ENCODE data around the gene NXPE3. TPM values are rescaled to one million over a fixed set of nuclear protein-coding genes. Genes with fewer than 3 reads are reported as not detected.
A peak's percentile ranks its signal among the peaks of the same experiment; 100 is the strongest.
"Not testable (repeated sequence)": the region's sequence is repeated elsewhere in the genome, so short reads cannot be mapped to it uniquely, and the experiment has no call there.

Gene NXPE3
- 10 to 100 TPM; 14.4 to 23.4 (median 18.0) TPM for total RNA-seq

DNA sequence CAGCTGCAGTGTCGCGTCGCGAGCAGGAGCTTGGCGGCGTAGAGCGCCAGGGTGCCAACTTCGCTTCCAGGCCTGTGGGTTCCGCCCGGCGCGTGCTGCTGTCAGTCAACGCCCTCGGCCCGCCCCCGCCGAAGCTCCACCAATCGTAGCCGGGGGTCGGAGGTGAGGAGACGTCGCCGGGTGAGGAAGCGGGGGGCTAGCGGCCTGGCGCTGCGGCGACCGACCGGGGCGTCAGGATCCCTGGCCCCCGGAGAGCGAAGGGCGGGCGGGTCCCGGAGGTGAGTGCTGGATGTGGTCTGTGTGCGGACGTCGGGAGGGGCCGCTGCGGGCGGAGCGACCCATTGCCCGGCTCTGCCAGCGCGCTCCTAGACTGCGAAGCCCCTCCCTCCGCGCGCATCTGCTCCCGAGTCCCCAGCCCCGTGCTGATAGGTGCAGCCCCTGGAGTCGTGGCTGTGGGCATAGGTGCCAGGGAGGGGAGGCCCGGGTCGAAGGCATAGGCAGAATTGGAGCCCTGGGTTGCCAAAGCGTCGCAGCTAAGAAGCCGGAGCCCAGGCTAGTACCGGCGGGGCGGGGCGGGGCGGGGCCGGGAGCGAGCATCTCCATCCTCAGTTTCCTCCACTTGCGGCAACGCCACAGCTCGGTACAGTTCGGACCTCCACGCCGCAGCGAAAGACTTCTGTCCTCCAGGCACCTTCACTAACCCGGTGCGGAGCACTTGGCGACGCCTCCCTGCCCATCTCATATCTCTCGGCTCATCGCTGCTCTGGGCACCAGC, at the start of gene NXPE3:
TSS of gene NXPE3 (plus strand) at position 165 of the 775 bp plus-strand sequence. CDS start 6,386 bp downstream, outside the sequence.
- H3K4me1 ChIP-seq = peaks cover 0 to 34% (median 17%) of the 10 kb centered on the region in 4 donors
- peak; percentile 89 to 91 for DNase-seq (ENCODE audit: low spot score in 2 of 2)
- peak within 1 kb of the TSS; percentile 87 to 94 (median 93) for H3K27ac ChIP-seq
- peak within 1 kb of the TSS; percentile 89 to 98 (median 94) for H3K4me3 ChIP-seq
- H3K27me3 ChIP-seq = no peaks in the 10 kb centered on the region
- no peaks in the 10 kb centered on the region for H3K9me3 ChIP-seq
- peaks cover 0 to 17% (median 0%) of the 10 kb centered on the region in 3 donors for H3K36me3 ChIP-seq
- WGBS, 2 donors = 0% methylated on average over 26 to 61 of the region's 78 CpGs
- TF ChIP-seq POLR2A (IDR thresholded peaks at IDR 0.05) (peak; percentile 42 to 70), EP300 (IDR thresholded peaks at IDR 0.05) (peak; percentile 31 to 89), CTCF (IDR thresholded peaks at IDR 0.05) (peak in 1 of 5 experiments; percentile 37)

DNA sequence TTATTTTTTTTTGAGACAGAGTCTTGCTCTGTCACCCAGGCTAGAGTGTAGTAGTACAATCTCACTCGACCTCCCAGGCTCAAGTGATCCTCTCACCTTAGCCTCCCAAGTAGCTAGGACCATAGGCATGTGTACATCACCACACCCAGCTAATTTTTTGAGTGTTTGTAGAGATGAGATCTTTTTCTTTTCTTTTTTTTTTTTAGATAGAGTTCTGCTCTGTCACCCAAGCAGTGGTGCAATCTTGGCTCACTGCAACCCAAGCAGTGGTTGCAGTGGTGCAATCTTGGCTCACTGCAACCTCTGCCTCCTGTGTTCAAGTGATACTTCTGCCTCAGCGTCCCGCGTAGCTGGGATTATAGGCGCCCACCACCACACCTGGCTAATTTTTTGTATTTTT, 49.4 kb upstream of the NXPE3 start:
- Histone ChIP-seq H3K27me3 (no peaks in the 10 kb centered on the region), H3K4me3 (no peak overlapping the region), H3K4me1 (peaks cover 0 to 65% (median 0%) of the 10 kb centered on the region in 4 donors)

DNA sequence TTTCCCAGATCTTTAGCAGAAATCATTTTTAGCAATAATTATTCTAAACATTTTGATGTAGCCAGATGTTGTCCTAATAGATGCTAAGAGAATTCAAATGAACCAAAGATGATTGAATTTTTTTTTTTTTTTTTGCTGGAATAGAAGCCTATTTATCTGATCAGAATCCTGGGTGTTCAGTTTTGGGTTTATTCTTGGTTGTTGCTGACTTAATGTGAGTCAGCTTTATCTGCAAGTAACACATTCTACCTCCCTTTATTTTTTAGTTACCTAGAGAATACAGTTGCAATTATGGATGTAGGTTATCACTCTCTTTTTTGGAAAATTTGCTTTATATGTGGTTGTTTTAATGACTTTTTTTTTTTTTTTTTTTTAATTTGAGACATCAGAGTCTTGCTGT, 48.2 kb upstream of the NXPE3 start:
- no peak for DNase-seq (ENCODE audit: low spot score in 2 of 2)
- Histone ChIP-seq H3K4me1 (peaks cover 0 to 61% (median 0%) of the 10 kb centered on the region in 4 donors), H3K4me3 (no peak overlapping the region), H3K36me3 (peaks cover 0 to 71% (median 7%) of the 10 kb centered on the region in 3 donors), H3K27me3 (no peaks in the 10 kb centered on the region), H3K9me3 (no peaks in the 10 kb centered on the region), H3K27ac (peak overlapping the region; percentile 11 to 76 (median 47))
- TF ChIP-seq CTCF (IDR thresholded peaks at IDR 0.05) (no peak), POLR2A (IDR thresholded peaks at IDR 0.05) (no peak), EP300 (IDR thresholded peaks at IDR 0.05) (no peak)

More for the DNA sequence above, 49.4 kb upstream of the NXPE3 start:
- TF ChIP-seq EP300 (IDR thresholded peaks at IDR 0.05) = no peak
- no peak for TF ChIP-seq CTCF (IDR thresholded peaks at IDR 0.05)
- TF ChIP-seq POLR2A (IDR thresholded peaks at IDR 0.05) = no peak
- Histone ChIP-seq H3K9me3 (no peaks in the 10 kb centered on the region), H3K36me3 (peaks cover 0 to 58% (median 7%) of the 10 kb centered on the region in 3 donors), H3K27ac (peak overlapping the region in 3 of 4 donors; percentile 23 to 91 (median 76))
- 93% methylated on average over 5 of the region's 5 CpGs for WGBS, 2 donors
- no peak for DNase-seq (ENCODE audit: low spot score in 2 of 2)

DNA sequence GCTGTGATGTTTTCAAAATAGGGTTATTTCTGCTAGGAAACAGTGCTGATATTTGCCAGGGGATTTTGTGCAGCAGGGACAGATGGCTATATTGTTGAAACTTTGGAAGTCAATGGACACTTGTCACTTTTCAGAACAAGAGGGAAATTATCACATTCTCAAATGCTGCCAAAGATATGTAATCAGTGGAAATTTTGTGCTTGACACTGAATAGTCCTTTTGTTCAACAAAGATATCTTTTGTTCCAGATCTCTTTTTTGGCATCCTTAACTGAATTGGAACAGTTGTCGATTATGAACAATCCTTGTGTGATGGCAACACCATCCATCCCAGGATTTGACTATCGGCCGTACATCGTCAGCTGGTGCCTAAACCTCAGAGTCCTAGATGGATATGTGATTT, 46.8 kb upstream of the NXPE3 start:
- 31 to 71% methylated on average over 4 of the region's 4 CpGs for WGBS, 2 donors
- DNase-seq (ENCODE audit: low spot score in 2 of 2) = no peak
- Histone ChIP-seq H3K4me3 (no peak overlapping the region), H3K27ac (peak overlapping the region; percentile 11 to 76 (median 47)), H3K36me3 (peaks cover 0 to 83% (median 7%) of the 10 kb centered on the region in 3 donors), H3K27me3 (no peaks in the 10 kb centered on the region), H3K9me3 (no peaks in the 10 kb centered on the region), H3K4me1 (peaks cover 0 to 57% (median 0%) of the 10 kb centered on the region in 4 donors)
- TF ChIP-seq EP300 (IDR thresholded peaks at IDR 0.05) (peak in 1 of 2 donors; percentile 59), CTCF (IDR thresholded peaks at IDR 0.05) (no peak)

GRCh38 chr3:101735833-101736232, 43.2 kb upstream of the NXPE3 start:
- no peaks in the 10 kb centered on the region for H3K27me3 ChIP-seq
- WGBS, 2 donors = 95 to 100% methylated on average over 9 to 10 of the region's 10 CpGs
- peaks cover 0 to 59% (median 7%) of the 10 kb centered on the region in 3 donors for H3K36me3 ChIP-seq
- no peaks in the 10 kb centered on the region for H3K9me3 ChIP-seq
- H3K4me1 ChIP-seq = peaks cover 0 to 34% (median 0%) of the 10 kb centered on the region in 4 donors
- no peak overlapping the region for H3K27ac ChIP-seq
- no peak for DNase-seq (ENCODE audit: low spot score in 2 of 2)
- H3K4me3 ChIP-seq = no peak overlapping the region
- TF ChIP-seq EP300 (IDR thresholded peaks at IDR 0.05) = no peak
- TF ChIP-seq CTCF (IDR thresholded peaks at IDR 0.05) = no peak
- TF ChIP-seq POLR2A (IDR thresholded peaks at IDR 0.05) = no peak

DNA sequence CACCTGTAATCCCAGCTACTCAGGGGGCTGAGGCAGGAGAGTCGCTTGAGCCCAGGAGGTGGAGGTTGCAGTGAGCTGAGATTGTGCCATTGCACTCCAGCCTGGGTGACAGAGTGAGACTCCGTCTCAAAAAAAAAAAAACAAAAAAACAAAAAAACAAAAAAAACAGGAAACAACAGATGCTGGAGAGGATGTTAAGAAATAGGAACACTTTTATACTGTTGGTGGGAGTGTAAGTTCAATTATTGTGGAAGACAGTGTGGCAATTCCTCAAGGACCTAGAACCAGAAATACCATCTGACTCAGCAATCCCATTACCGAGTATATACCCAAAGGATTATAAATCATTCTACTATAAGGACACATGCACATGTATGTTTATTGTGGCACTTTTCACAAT, 37.1 kb upstream of the NXPE3 start:
- WGBS, 2 donors = 87 to 90% methylated on average over 3 of the region's 3 CpGs
- H3K4me1 ChIP-seq; H3K27ac ChIP-seq; H3K9me3 ChIP-seq; DNase-seq (ENCODE audit: low spot score in 2 of 2); H3K4me3 ChIP-seq; H3K27me3 ChIP-seq: not testable (repeated sequence)
- H3K36me3 ChIP-seq = peaks cover 0 to 22% (median 0%) of the 10 kb centered on the region in 3 donors

Data from tibial nerve (tissue), 4 donors.